Stimulated activated CD8-positive, alpha-beta memory T cell treated with anti-CD3 and anti-CD28 coated beads, Interleukin-4, amount 100 ng/mL, for 24 hours (primary cell): ENCODE results near the gene VWC2L.

Experiments used
- DNase-seq: peaks from one replicate; pipeline ENCODE4 v3.0.0-alpha.2; 2020; ENCODE audit warnings: low read depth

VWC2L gene

GRCh38 chr2:214410918-214411554 is at the start of gene VWC2L:
VWC2L (plus strand) TSS chr2:214411054; CDS start chr2:214414194, 3,140 bp downstream.
- no peak for DNase-seq

- no peak for DNase-seq
Observed at GRCh38 chr2:214361116-214361515, 49.7 kb upstream of the VWC2L start.

GRCh38 chr2:214365549-214365948 is 45.3 kb upstream of the VWC2L start:
- DNase-seq = no peak

GRCh38 chr2:214367171-214367570 is 43.7 kb upstream of the VWC2L start:
- no peak for DNase-seq

DNA sequence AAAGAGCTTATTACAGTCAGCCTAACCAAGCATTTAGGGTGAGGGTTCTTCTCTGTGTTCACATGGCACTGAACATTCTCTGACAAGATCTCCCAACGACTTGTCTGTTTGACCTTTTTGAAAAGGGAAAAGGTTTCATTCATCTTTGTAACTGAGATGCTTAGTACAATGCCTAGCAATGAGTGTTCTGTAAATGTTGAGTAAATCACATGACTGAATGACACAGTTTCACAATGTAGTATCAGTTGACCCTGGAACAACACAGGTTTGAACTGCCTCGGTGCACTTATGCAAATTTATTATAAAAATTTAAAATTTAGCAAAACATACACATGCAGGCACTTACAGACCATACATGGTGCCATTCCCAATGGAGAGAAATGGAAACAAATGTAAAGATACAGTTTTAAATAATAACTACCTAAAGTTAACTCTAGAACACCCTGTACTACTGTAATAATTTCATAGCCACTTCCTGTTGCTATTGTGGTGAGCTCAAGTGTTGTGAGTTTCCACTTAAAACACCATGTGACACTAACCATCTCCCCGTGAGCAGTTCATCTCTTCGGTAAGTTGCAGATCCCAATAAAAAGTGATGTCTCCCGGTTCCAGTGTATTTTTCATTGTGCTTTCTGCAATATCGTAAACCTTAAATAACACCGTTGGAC is 34.1 kb upstream of the VWC2L start:
- DNase-seq = no peak

- no peak for DNase-seq
Observed at GRCh38 chr2:214377286-214377624, 33.6 kb upstream of the VWC2L start.

GRCh38 chr2:214378455-214379103 is 32.3 kb upstream of the VWC2L start:
- DNase-seq = no peak

GRCh38 chr2:214379227-214379626 is 31.6 kb upstream of the VWC2L start:
- DNase-seq = no peak

- DNase-seq = no peak
Observed at GRCh38 chr2:214380681-214381080, 30.2 kb upstream of the VWC2L start.

DNA sequence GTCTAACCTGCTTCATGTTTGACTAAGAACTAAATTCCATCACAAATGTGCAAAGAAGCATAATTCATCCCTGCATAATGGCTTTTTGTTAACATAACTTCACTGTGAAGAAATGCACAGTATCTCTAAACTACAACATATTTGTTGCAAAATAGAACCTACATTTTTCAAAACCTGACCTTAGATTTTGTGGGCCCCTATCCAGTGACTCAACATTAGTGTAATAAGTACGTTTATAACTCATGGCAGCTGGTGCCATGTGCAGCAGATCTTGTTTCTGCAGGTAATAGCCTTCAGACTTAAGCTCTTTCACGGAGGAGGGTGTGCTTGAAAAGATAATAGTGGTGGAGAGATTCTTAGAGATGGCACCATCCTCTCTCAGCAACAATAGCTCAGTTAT is 28.6 kb upstream of the VWC2L start:
- DNase-seq = no peak

DNA sequence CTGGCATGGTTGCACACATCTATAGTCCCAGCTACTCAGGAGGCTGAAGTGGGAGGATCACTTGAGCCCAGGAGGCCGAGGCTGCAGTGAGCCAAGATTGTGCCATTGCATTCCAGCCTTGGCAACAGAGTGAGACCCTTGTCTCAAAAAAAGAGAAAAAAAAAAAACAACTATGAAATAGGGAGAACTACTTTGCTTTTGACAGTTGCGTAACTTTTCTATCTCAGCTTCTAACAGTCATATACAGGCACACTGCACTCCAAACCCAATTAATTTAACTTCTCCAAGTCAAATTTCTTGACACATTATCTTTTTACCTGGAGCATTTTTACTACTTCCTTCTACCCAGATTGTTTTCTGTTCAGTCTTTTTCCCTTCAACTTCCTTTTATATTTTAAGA is 24.1 kb upstream of the VWC2L start:
- DNase-seq = no peak

DNA sequence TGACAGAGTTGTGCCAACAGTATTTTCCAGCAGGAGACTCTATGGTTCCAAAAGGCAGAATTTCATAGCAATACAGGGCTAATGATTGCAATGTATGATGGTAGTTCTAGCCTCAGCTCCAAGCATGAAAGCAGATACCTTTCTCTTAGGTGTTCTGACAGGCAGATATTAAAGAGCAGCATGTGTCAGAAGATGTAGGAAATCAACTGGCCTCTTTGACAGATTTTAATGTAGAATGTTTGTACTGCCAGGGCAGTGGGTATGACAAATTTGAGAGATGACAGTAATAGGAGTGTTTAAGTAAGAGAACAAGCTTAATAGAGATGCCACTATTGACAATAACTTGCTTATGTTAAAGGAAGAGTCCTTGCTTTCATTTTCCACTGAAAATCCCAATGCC is 21.5 kb upstream of the VWC2L start:
- DNase-seq = no peak

DNA sequence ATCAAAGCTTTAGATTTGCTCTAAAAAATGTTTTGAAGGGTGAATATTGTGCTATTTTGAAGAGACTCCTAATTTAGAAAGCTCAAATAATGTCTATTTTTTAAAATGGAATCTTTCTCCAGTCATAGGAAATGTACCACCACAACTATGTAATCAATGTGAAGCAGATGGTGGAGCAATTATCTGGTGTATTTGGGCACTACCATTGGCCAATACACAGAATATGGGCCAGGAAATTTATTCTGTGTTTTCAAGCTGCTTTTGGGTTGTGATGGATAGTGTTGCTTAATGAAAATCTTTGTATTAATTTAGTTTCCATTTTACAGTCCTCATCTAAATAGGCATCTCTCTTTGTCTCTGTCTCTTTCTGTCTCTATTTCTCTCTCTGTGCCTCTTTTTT is 17.1 kb upstream of the VWC2L start:
- no peak for DNase-seq

DNA sequence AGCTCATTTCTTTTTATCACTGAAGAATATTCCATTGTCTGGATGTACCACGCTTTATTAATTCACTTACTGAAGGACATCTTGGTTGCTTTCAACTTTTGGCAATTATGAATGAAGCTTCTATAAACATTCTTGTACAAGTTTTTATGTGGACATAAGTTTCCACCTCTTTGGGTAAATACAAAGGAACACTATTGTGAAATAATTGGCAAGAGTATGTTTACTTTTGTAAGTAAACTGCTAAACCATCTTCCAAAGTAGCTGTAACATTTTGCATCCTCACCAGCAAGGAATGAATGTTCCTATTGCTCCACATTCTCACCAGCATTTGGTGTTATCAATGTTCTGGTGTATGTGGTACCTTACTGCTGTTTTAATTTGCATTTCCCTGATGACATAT is 15.8 kb upstream of the VWC2L start:
- no peak for DNase-seq

- DNase-seq = no peak
Observed at GRCh38 chr2:214401580-214401979, 9.3 kb upstream of the VWC2L start.

DNA sequence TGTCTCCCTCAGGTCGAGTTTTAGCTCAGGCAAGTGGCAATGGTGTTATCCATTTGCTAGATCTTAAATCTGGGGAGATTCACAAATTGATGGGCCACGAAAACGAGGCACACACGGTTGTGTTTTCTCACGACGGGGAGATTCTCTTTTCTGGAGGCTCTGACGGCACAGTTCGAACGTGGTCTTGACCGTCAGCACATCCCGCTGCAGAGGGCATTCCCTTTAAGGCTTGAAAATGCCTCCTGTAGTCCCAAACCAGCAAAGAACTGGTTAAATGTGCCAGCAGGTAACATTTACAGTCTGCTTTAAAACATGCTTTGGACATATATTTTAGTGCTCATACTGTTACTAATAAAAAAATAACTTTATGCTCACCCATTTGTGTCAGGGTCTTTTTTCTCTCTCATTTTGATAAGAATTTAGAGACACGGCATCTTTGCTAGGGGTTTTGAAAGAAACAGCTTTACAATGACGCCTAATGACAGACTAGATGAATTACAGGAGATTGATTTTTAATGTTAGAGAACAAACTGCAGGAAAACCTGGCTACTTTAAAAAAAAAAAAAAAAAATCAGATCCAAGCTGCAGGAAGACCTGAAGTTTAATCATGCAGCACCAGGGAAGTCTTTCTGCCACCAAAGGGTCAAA is 602 bp upstream of the VWC2L start:
- no peak for DNase-seq

DNA sequence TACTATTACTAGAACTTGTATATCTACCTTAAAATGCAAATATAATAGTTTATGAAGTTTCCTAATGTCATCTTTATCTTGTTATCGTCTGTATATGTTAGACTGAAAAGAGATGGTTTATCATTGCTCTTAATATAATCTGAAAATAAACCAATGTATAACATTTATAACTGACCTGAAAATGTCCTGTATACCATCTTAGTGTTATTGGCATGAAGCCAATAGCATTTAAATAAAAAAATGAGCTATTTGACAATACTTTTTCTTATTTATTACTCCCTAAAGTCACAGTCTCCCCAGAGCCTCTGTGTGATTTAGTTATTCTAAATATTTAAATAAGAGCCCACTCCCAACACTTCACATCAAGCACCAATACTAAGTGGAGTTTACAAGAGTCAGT is 1.8 kb downstream of the VWC2L start:
- no peak for DNase-seq

DNA sequence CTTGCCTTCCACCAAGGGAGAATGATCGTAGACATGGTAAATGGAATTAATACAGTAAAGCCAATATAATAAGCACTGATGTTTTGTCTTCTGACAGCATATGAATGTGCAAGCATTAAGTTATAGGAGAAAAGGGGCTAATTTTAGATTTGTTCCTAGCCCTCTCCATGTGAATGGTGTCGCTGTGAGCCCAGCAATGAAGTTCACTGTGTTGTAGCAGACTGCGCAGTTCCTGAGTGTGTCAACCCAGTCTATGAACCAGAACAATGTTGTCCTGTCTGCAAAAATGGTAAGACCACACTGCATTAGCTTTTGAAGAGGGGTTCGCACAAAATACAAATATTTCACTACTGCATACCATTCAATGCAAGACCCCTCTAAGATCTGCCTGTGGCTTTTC is 25.6 kb downstream of the VWC2L start:
- no peak for DNase-seq

DNA sequence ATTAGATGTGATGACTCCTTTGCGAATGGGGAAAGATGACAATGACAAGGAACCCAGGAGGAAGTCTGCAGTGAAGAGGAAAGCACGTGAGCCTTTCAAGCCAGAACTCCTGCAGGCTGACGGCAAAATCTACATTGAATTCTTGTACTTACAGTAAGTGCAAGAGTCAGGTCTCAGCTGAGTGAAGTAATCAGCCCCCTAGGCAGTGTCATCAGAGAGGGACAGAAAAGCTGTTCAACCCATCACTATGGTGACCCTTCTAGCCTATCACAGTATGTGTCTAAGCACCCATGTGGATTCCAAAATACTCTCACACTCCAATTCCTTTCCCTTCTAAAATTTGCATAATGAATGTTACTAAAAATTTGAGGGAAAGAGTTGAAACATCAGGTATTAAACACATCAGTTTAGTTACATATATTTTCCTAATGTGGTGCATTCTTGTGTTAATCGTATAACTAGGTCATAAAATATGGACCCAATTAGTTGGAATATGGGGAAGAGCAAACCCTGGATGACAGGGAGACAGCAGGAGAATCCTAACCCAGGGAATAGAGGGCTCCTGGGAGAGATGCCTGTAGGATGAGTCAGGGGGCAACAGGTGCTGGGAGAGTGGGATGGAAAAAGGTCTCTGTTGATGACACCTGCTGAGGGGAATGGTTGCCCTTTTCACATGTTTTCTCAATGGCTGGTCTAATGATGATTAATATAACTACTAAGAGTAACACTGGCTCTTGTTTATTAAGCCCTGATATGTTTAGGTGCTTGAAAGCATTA is 39.5 kb downstream of the VWC2L start:
- no peak for DNase-seq

GRCh38 chr2:214451516-214452275 is 40.8 kb downstream of the VWC2L start:
- DNase-seq = no peak

DNA sequence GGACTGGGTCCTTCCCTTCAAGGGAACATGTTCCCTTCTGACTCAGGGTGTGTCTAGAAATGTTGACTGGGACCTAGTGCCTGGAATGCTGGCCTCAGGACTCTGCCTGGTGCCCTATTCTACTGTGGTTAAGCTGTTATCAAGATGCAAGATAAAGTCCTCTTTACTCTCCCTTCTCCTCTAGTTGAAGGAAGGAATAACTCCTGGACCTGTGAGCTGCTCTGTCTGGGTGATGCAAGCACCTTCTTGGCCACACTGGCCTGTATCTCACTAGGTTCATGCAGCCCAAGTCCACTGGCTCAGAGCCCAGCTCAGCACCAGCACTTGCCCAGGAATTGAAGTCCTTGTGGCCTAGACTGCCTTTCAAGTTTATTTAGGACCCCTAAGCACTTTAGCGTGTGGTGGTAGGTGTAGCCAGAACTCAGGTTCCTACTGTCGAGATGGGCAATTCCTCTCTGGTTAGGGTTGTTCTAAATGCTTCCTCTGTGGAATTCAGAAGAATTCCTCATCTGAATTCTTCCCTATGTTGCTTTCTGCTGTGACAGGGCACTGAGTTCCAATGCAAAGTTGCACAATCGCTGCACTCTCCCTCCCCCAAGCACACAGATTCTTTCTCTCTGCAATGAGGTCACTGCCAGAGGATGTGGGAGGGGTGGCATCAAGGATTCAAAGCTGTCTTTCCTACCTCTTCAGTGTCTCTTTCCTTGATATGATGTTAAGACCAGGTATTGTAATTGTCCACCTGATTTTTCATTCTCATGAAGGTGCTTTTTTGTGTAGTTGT is 54.7 kb downstream of the VWC2L start:
- no peak for DNase-seq
